Measurements from ENCODE around the gene SPEG.

DNA sequence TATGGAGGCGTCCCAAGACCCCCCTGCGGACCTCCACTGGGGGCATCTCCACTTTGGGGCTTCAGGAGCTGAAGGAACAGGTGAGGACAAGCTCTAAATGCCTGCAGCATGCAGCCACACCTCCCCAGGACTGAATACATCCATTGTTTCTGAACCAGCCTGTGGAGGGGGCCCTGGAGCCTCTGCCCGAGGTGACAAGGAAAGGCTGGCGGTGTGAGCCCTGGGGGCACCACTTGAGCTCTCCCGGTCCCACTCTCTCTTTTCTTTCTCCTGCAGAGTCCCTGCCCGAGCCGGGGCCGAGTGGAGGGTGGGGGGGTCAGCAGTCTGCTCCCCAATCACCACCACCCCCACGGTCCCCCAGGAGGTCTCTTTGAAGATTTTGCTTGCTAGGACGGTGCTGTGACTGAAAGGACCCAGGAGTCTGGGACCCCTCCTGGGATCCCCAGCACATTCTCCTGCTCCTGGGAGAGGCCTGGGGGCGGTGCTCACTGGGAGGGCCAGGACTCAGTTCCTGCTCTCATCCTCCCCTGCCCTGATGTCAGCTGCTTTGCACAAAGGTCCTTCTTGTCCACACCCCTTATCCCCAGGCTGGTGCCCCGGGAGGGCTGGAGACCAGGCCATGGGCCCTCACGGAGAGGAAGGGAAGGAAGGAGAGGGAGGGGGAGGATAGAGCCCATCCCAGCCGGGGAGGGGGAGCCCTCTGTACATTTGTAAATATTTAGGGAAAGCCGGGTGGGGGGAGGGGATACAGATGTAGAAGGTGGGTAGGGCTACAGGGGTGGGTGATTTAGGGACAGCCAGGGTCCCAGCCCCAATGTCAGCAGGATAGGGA, 103.2 kb downstream of the SPEG start:
- no peak for TF ChIP-seq POLR2A (IDR thresholded peaks at IDR 0.05; ENCODE audit: low read depth, low read length)
- TF ChIP-seq POLR2AphosphoS5 (IDR thresholded peaks at IDR 0.05; ENCODE audit: low read depth, low read length) = no peak
- no peak for TF ChIP-seq POU2F2 (IDR thresholded peaks at IDR 0.05; ENCODE audit: low read depth, low read length)
- no peak for TF ChIP-seq TAF1 (IDR thresholded peaks at IDR 0.05; ENCODE audit: low read depth, low read length)
- TF ChIP-seq SPI1 (IDR thresholded peaks at IDR 0.05; ENCODE audit: low read depth, low read length) = no peak
